ELF-1 (cell line): Measurements from ENCODE around the gene FGFRL1.

Experiments
- DNase-seq: peaks from one replicate; pipeline ENCODE4 v3.0.0-alpha.2; 2016; ENCODE audit warnings: low read depth, low spot score

Gene FGFRL1

DNA sequence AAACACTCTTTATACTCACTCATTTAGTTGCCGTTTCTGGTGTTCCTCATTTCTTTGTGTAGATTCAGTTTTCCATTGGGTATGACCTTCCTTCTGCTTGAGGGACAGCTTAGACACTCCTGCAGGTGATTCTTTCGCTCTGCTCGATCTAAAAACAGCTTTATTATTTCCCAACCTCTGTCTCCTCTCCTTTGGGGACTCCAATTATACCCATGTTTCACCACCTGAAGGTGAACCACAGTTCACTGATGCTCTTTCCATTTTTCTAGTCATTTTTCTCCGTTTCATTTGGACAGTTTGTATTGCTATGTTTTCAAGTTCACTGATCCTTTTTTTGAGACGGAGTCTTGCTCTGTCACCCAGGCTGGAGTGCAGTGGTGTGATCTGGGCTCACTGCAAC is 4.6 kb upstream of the FGFRL1 start:
- DNase-seq: no peak

DNA sequence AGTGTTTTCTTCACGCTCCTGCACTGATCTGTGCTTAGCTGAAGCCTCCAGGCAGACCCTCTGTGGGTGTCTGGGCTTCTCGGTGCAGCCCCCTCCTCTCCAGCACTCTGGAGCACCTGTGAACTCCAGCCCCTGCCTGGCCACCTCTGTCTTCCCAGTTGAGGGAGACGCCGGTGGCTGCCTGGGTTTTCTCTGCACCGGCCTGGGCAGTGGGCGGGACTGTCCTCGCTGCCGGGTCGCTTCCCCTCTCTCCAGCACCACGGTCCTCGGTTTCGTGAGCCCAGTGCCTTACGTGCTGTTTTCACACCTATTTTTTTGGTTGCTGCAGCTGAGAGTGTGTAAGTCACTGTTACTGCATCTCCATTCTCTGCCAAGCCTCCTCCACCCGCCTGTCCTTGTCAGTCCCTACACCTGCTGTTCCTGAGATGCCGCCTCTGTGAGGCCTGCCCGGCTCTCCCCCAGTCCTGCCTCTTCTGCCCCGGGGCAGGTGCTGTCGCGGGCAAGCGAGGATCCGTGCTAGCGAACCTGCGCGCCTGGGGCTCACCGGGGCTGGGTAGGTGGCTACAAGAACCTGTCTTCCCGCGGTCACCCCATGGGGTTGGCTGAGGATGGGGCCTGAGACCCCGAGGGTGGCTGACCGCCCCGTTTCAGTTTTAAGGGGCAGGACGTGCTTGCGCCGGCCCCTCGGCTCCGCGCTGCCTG is 2.4 kb upstream of the FGFRL1 start:
- peak; percentile 47 for DNase-seq

DNA sequence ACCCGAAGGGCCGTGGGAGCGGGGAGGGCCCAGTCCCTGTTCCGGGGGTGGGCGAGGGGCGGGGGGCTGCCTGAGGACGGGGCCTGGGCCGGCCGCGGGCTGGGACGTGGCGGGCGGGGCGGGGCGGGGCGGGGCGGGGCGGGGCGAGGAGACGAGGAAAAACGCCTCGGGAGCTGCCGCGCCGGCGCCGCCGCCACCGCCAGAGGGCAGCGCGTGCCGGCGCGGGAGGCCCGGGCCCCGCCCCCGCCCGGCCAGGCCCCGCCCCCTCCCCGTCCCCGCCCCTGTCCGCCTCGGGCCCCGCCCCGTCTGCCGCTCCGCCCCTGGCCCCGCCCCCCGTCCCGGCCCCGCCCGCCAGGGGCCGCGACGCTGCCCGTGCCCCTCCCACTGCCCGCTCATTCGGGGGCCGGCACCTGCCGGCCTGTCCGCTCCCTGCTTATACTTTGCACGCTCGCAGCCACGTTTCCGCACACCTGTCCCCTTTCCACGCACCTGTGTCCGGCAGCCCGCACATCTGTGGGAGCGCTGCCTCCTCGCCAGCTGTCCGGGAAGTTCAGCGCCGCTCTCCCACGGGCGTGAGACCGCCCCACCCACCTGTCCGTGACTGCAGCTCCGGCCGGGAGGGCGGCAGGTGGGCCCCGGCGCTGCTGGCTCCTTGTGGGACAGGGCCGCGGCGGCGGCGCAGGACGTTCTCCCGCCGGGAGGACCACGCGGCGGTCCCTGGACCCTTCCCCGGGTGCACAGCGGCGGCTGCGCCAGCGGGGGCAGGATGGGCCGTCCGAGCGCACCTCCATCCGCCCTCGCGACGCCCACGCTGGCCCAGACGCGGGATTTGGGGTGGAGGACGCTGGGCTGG is 1.7 kb upstream of the FGFRL1 start:
- peak; percentile 42 for DNase-seq

GRCh38 chr4:1010395-1011021 is 918 bp upstream of the FGFRL1 start:
- no peak for DNase-seq

DNA sequence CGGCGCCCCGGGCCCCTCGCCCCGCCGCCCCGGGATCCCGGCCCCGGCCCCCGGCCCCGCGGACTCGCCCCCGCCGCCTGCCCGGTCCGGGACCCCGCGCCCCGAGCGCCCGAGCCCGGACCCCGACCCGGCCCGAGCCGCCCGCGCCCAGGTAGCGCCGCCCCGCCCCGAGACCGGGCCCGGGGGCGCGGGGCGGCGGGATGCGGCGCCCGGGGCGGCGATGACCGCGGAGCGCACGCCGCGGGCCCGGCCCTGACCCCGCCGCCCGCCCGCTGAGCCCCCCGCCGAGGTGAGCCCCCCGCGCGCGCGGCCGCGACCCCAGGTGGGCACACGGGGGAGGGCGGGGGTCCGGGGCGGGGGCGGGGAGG is 224 bp downstream of the FGFRL1 start:
- DNase-seq: no peak

DNA sequence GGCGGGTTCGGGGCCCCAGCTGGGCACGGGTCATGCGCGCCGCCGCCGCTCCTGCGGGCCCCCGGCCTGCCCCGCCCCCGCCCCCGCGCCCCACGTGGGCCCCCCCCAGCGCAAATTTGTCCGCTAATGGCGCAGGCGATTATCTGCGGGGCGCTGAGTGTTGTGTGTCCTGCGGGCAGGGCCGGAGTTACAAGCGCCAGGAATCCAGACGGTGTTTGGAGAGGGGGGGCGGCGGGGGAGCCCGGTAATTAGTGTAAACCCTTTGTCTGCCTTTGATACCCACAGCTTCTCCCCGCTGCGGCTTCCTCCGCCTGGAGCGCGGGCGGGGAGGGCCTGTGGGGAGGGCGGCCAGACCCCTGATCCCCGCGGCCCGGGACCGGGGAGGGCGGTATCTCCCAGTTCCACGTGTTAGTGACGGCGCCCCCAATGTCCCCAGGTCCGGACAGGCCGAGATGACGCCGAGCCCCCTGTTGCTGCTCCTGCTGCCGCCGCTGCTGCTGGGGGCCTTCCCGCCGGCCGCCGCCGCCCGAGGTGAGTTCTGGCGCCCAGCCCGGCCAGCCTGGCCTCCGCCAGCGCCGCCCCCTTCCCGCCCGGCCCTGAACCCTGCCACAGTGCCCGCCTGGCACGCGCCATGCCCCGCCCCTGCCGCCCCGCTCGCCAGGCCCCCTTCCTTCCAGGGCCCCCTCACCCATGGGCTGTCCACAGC is 761 bp downstream of the FGFRL1 start:
- DNase-seq: peak; percentile 88

DNA sequence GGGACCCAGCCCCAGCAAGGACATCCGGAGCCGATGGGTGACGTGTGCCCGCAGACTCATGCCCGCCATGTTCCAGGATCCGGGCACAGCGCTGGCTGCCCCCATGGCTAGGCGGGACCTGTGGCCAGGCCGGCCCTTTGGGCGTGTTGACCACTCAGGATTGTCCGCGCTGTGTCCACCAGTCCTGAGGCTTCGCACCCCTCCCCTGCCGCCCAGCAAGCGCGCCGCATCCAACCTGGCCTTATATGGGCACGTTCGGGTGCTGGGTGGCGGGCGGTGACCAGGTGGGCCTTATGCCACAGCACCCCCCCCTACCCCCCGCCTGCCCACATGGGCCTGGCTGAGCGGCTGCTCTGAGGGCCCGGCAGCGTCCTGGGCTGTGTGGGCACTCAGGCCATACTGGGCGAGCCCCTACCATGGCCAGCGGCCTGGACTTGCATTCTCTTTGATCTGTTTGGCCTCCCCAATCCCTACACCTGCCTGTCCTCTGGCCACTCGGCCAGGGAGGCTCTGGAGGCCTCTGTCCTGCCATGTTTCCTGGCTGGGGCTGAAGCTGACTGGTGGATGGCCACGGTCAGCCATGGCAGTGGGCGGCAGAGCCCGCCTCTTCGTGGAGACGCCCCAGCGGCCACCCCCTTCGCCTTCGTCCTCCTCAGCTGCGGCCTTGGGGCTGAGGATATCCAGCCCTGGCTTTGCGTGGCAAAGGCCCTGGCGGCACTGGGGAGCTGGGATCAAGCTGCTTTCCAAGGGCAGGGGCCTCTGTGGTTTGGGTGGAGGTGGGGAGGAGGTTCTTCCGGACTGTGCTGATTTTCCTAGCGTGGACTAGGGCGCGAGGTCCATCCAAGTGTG is 2.0 kb downstream of the FGFRL1 start:
- no peak for DNase-seq

DNA sequence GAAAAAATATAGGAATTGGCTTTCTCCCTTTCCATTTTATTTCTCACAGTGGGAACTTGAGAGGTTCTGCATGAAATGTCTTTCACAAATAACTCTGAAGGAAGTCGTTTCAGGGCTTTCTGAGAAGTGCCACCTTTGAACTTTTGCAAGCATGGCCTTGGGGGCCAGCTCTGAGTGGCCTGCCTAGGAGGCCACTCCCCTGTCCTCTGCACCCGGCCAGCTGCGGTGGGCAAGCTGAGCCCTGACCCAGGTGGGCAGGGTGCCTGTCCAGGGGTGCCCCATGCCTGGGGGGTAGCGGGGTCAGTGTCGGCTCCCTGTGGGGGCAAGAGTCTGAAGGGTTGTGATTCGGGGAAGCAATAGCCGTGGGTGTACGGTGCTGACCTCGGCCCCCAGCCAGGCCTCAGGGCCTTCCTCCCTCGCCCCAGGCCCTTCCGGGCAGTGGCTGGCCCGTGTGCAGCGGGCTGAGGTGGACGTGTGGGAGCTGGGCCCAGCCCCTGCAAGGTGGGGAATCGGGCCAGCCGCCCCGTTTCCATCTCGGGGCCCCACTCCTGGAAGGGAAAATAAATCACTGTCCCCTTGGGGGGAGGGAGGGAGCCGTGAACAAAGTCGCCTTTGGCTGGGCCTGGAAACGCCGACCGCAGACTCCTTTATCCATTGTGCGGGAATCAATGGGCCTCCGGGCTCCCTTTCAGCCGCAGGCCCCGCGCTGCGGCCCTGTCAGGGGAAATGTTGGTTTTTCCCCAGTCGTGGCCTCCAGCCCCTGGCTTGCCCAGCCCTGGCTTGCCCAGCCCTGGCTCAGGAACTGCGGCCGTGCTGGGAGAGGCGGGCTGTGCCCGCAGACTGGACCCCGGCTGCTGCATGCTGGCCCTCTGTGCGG is 3.1 kb downstream of the FGFRL1 start:
- no peak for DNase-seq

DNA sequence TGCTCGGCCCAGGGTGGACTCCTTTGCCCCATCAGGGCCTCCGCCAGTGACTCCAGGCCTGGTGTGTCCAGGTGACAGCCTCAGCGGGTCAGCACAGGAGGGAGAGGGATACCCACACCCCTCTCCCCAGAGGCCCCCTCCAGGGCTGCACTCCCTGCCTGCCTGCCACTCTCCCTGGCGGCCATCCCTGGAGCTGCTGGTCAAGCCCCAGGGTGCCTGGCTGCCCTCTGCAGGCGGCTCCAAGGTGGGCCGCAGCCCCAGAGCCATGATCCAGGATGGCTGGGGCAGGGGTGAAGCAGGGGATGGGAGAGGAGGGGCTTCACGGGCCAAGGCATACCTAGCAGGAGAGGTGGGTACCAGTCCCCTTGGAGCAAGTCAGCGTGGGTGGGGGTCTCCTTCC is 3.8 kb downstream of the FGFRL1 start:
- peak; percentile 40 for DNase-seq

- no peak for DNase-seq
These were observed 4.3 kb downstream of the FGFRL1 start for GRCh38 chr4:1015746-1016145.

- no peak for DNase-seq
These were observed 5.8 kb downstream of the FGFRL1 start for GRCh38 chr4:1017211-1017610.

GRCh38 chr4:1017706-1018105 is 6.3 kb downstream of the FGFRL1 start:
- DNase-seq: no peak

DNA sequence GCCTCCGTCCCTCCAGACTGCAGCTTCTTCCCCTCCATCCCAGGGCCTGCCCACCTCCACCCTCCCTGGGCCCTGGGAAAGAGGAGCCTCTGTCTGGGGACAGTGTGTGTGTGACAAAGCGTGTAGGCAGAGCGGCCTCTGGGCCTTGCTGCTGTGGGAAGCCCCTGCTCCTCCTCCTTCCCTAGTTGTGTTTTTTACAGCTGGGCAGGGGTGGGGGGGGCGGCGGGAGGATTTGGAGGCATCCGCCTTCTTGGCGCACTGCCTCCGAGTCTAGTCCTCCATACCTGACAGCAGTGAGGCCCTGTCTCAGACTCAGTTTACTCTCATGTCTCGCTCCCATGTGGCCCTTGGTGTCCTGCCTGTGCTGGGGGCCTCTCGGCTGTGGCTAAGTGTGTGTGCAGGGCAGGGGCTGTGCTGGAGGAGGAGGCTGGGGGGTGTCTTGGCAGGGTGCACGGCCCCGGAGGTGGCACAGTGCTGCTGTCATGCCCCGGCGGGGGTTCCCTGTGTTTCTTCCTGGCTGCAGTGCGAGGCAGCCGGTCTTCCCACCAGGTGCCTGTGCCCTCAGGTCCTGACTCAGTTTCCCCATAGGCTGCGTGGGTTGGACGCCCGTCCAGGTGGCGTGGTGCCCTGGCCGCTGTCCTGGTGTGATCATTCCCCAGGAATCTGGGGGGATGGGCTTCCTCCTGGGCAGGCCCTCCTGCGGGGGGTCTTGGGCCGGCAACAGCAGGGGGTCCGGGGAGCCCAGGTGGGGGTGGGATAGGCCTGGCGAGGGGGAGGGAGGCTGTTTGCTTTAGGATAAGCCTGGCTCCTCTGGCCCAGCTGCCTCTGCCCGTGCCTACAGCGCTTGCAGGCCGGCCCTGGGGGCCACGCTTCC is 7.0 kb downstream of the FGFRL1 start:
- DNase-seq: no peak

GRCh38 chr4:1019320-1019719 is 7.9 kb downstream of the FGFRL1 start:
- DNase-seq: no peak

DNA sequence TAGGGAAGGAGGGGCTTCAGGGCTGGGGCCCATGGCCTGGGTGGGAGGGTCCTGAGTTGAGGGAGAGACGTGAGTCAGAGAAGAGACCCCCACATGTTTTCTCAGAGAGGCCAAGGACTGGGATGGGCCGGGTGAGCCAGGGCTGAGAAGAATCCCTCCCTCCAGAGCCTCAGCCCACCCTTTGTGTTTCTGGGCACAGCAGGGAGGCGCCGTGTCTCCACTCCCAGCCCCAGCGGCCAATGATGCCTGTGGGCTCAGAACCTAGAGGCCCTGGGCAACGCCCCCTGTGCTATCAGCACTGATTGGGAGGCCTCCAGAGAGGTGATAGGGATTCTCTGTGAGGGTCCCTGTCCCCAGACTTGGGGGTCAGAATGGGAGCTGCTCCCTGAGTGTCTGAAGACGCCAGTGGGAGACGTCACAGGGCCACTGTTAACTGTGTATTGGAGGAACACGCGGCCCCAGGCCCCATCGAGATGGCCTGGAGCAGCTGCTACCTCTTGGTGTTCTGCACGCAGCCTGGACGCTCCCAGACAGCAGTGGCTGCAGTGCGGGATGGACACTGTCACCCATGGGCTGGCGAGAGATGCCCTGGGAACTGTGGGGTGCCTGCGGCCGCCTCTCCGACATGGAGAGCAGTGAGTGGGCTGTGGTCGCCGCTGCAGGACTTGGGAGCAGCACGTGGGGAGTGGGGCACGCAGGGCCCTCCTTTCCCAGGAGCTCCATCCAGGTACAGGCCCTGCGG is 8.5 kb downstream of the FGFRL1 start:
- DNase-seq: no peak

GRCh38 chr4:1021386-1022050 is 10.1 kb downstream of the FGFRL1 start:
- DNase-seq: no peak

GRCh38 chr4:1022051-1022738 is 10.8 kb downstream of the FGFRL1 start:
- DNase-seq: no peak
